Activated CD4-positive, alpha-beta T cell treated with anti-CD3 and anti-CD28 coated beads for 24 hours (primary cell): ENCODE results near the gene DDI2.

Source experiments
- DNase-seq, 2 donors: peaks; one replicate each; pipeline ENCODE4 v3.0.0-alpha.2; 2020; ENCODE audit warnings: low read depth in 2 of 2

Gene DDI2

GRCh38 chr1:15605398-15606383 is 11.6 kb upstream of the DDI2 start:
- no peak for DNase-seq

- DNase-seq: no peak
Measured at GRCh38 chr1:15609631-15610030, 7.6 kb upstream of the DDI2 start.

GRCh38 chr1:15610167-15610566 is 7.1 kb upstream of the DDI2 start:
- DNase-seq: no peak

- DNase-seq: no peak
Measured at GRCh38 chr1:15616373-15617172, 685 bp upstream of the DDI2 start.

GRCh38 chr1:15618077-15618654 is 908 bp downstream of the DDI2 start:
- no peak for DNase-seq

- DNase-seq: no peak
Measured at GRCh38 chr1:15618655-15619525, 1.6 kb downstream of the DDI2 start.

- no peak for DNase-seq
Measured at GRCh38 chr1:15620155-15620545, 2.9 kb downstream of the DDI2 start.

- DNase-seq: no peak
Measured at GRCh38 chr1:15620902-15621682, 3.8 kb downstream of the DDI2 start.

- no peak for DNase-seq
Measured at GRCh38 chr1:15621975-15622374, 4.7 kb downstream of the DDI2 start.

GRCh38 chr1:15622712-15623373 is 5.6 kb downstream of the DDI2 start:
- DNase-seq: no peak

- DNase-seq: no peak
Measured at GRCh38 chr1:15623435-15623834, 6.2 kb downstream of the DDI2 start.

GRCh38 chr1:15624133-15624714 is 7.0 kb downstream of the DDI2 start:
- DNase-seq: no peak

- no peak for DNase-seq
Measured at GRCh38 chr1:15625056-15625917, 8.0 kb downstream of the DDI2 start.

- no peak for DNase-seq
Measured at GRCh38 chr1:15626269-15626950, 9.2 kb downstream of the DDI2 start.

- DNase-seq: no peak
Measured at GRCh38 chr1:15627343-15627988, 10.2 kb downstream of the DDI2 start.

GRCh38 chr1:15628003-15628402 is 10.7 kb downstream of the DDI2 start:
- DNase-seq: no peak

- no peak for DNase-seq
Measured at GRCh38 chr1:15633756-15634420, 16.6 kb downstream of the DDI2 start.
